HG02970 (cell line): ENCODE measurements around the gene CACNA2D3.
"Not testable (repeated sequence)": the region's sequence is repeated elsewhere in the genome, so short reads cannot be mapped to it uniquely, and the experiment has no call there.

Source experiments
- ATAC-seq: cut with Tn5 transposase; IDR thresholded peaks from one replicate; pipeline ENCODE4 v1.9.1; 2021; ENCODE audit warnings: mild to moderate bottlenecking, moderate library complexity, moderate number of reproducible peaks; ENCODE audit not compliant: unreplicated experiment, low FRiP score

The CACNA2D3 gene

DNA sequence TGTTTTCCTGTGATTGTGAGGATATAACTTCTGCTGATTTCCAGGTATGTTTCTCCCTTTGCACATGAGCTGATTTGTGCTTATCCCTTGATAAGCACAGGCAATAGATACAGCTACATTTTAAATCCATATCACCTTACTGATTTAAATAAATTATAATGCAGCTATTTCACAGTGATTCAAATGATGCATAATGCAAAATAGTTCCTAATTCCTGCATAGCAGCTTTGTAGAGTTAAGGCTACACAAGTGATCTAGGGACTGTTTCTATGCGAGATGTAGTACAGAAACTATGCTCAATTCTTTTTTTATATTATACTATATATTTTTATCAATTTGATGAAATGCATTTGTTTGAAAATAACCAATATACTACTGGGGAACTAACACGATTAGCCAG lies 471.3 kb downstream of the CACNA2D3 start:
- no peak for ATAC-seq

DNA sequence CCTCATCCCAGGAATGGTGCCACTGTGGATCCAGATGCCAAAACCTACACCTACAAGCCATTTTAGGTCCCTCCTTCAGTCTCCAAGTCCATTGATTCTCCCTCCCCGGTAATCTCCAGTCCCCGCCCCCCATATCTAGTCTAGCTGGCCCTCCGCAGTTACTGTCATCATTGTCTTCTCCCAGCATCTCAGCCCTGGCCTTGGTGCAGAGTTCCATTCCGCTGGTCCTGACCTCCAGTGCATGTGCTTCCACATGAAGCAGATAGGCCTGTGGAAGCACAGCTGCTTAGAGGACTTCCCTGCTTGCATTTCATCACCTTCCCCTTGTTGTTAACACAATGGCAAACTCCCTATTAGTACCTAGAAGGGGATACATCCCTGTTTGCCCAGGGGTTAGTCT lies 473.7 kb downstream of the CACNA2D3 start:
- ATAC-seq, result no peak

DNA sequence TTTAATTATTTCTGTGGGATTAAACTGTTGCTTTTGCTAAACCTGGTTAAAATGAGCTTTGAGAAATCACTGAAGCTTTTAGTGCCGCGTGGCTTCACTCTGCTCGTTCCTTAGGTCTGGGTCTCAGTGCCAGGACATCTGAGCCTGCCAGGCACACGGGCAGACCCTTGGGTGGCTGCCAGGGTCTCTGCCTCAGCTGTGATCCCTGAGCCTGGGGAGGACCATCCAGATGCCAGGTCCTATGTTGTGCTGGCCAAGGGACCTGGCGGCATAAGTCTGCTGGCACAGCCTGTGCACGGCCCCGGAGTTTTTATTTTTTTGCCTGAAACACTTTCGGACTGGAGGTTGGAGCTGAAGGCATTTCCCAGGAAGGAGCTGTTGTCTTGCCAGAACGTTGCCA lies 477.4 kb downstream of the CACNA2D3 start:
- ATAC-seq, result no peak

DNA sequence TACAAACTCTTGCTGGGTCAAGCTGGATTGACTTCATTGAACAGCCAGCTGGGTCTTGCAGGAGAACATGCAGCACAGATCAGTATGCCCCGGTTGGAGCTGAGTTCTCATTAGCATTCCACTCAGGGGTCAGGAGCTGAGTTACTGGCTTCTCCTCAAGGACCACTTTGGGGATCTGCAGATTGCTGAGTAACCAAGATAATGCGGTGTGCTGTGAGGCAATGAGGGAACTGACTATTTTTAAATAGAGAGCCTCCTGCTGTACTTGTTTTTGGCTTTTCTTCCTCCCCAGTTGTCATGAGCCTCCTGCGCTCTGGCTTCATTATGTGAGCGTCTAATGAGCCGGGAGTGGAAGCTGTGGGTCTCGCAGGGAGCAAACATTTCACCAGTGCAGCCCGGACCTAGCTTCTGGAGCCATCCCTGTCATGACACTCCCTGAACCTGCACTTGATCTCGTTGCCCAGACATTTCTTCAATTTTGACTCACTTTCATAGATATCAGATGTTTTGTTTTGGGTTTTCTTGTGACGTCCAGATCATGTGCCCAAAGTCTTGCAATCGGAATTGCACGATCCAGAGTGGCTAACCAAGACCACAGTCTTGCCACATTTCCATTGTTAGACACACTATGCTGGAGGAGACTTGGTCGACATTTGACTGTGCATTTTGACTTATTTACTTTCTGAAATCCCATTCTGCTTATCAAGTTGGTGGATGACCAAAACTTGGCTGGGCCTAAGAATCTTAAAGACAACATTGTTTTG lies 478.3 kb downstream of the CACNA2D3 start:
- no peak for ATAC-seq

DNA sequence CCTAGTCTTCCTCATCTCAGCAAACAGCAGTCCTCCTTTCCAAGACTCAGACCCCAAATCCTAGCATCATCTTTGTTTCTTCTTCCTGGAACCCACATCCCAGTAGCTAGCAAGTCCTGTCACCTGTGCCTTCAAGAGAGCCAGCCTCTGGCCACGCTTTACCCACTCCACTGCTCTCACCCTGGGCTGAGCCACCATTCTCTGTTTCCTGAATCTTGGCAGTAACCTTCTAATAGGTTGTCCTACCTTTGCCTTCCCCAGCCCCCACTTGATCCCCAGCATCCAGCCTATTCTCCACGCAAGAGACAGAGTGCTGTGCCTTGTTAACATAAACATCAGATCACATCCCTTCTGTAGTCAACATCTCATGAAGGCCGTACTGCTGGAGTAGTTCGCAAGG lies 482.1 kb downstream of the CACNA2D3 start:
- ATAC-seq, result no peak

DNA sequence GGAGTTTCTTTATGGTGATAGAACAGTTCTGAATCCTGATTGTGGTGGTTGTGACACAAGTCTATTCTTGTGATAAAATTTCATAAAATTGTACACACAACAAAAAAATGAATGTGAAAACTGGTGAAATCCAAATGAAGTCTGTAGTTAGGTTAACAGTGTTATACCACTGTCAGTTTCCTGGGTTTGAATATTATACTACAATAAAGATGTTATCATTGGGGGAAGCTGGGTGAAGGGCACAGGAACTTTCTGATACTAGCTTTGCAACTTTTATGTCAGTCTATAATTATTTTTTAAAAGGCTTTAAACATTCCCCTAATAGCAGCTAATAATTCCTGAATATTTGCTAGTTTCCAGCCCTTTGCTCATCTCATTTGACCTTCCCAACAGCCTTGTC lies 485.7 kb downstream of the CACNA2D3 start:
- ATAC-seq, result no peak

DNA sequence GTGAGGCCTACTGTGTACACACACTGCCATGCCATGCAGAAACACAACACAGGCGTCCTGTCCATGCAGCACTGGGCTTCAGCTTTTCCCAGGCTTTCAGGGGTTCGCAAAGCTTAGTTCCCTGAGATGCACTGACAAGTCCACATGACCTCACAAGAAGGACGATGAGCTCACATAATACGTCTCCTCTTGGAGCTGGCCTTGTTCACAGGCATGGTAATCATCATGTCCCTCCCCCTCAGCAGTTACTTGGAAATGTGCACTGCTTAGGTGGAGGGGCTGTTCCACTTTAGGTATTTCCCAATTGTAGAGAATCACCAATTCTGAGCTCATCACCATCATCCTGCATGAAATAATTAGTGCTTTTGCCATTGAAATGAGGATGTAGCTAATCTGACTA lies 496.7 kb downstream of the CACNA2D3 start:
- ATAC-seq, result no peak

DNA sequence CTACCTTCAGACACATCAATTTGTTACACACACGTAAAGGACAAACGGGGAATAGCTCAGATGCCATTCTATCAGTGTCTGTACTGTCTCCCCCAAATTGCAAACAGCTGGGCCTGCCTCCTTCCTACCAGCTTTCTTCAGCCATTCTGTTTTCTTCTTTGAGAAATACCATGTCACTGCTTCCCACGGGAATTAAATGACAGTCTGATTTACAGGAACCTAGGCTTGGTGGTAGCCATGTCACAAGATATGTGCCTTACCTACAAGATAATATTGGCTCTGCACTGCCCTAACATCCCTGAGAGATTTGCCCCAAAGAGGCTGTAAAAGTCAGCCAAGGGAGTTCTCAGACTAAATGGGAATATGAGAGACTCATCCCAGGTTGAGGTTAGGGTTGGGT lies 497.2 kb downstream of the CACNA2D3 start:
- ATAC-seq, result no peak

DNA sequence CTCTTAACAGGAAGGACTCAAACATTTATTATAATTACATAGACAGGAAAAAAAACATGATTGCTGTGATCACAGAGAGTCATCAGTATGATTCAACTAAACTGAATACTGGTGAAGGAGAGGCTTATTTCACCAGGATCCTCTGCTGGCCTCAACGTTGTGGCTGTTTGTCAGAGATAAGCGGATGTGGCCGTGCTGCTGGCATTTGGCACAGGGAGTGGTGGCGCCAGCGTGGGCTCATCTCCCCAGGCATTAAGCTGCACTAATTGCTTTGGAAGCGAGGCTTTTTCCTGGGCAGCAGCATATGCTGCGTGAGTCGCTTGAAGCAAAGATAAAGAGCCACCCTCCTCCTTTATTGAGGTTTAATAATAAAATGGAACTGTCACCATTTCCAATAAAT lies 498.8 kb downstream of the CACNA2D3 start:
- no peak for ATAC-seq

DNA sequence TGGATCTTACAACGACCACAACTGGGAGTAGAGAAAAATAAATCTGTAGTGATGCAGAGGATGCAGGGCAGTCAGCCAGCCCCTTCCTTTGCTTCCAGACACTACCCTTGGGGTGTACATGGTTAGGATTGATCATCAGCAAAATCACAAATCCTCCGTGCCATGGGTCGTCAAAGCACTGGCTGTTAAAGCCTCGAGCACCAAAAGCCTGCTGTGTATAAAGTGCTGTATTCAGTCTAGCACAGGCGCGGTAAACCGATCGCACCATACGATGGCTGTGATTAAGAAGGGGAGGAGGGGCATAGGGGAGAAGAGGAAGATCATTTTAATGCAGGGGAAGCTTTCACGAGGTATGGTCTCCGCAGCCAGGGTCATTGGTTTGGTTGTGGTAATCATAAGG lies 500.3 kb downstream of the CACNA2D3 start:
- no peak for ATAC-seq

DNA sequence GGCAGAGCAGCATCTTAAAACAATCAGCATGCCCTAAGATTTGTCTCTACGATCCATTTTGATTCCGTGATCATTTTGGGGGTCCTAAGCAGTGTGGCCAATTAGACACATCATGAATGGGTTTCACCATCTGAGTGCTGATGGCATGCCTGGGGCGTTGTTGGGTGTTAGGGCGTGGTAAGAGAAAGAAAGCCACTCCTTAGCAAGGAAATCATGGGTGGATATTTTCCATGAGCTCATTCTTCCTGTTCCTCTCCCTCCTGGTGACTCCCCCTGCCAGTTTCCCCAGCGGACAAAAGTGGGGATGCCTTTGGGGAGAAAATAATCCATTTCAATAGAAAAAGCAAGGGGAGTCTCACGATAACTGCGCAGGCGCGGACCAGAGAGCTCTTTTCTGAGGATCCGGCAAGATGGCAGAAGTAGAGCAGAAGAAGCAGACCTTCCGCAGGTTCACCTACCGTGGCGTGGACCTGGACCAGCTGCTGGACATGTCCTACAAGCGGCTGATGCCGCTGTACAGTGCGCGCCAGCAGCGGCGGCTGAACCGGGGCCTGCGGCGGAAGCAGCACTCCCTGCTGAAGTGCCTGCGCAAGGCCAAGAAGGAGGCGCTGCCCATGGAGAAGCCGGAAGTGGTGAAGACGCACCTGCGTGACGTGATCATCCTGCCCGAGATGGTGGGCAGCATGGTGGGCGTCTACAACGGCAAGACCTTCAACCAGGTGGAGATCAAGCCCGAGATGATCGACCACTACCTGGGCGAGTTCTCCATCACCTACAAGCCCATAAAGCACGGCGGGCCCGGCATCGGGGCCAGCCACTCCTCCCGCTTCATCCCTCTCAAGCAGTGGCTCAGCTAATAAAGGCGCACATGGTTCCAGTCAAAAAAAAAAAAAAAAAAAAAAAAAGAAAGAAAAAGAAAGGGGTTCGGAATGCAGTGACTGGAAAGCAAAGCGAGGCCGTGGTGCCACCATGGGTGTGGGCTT lies 503.7 kb downstream of the CACNA2D3 start:
- no peak for ATAC-seq

DNA sequence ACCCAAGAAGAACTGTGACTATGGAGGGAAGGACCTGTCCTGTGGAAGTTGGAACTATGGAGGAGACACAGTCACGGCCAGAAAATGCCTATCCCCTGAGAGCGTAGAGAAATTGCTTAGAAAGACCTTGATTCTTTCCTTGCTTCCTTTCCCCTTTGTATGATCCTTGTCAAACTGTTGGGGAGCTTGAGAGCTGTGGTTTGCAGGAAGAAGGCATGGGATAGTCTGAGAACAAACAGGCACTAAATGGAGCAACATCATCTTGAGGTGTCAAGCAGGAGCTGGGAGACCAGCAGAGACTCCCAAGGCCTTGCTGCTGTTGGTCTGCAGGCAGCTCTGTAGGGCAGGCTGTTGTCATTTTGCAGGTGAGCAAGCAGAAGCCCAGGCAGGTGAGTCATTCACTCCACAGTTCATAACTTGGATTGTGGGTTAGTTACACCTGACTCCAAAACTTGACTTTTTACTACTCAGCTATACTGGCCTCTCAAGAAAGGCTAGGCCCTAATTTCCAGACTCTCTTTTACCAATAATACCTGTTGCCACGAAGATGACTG lies 506.6 kb downstream of the CACNA2D3 start:
- ATAC-seq, result no peak

DNA sequence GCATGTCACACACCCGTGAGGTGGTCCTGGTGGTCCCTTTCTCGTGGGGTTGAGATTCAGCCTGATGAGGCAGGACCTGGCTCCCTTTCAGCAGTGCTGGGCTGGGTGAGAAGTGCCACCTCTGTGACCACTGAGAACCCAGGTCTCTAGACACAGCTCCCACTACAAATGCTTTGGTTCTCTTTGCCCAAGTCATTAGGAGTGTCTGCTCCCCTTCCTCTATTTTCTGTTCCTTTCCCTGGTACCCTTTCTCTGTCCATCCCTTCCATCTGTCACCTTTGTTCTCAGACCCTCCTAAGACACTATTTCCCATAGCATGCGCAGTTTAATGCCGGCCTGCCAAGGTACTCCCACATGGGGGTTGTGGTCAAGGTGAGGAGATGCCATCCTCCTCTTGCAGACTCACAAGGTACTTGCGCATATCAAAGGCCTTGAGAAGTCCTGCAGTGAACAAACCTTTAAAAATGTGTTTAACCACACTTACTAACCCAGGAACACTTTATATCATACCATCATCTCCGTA lies 507.8 kb downstream of the CACNA2D3 start:
- no peak for ATAC-seq

DNA sequence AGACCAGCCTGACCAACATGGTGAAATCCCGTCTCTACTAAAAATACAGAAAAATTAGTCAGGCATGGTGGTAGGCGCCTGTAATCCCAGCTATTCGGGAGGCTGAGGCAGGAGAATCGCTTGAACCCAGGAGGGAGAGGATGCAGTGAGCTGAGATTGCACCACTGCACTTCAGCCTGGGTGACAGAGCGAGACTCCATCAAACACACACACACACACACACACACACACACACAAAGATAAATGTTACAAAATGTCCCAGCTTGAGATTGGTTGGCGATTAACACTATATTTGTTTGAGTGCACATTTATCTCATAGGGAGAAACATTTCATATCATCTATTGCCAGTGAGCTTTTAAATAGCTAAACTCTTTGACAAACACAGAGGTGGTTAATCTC lies 508.6 kb downstream of the CACNA2D3 start:
- not testable (repeated sequence) for ATAC-seq

DNA sequence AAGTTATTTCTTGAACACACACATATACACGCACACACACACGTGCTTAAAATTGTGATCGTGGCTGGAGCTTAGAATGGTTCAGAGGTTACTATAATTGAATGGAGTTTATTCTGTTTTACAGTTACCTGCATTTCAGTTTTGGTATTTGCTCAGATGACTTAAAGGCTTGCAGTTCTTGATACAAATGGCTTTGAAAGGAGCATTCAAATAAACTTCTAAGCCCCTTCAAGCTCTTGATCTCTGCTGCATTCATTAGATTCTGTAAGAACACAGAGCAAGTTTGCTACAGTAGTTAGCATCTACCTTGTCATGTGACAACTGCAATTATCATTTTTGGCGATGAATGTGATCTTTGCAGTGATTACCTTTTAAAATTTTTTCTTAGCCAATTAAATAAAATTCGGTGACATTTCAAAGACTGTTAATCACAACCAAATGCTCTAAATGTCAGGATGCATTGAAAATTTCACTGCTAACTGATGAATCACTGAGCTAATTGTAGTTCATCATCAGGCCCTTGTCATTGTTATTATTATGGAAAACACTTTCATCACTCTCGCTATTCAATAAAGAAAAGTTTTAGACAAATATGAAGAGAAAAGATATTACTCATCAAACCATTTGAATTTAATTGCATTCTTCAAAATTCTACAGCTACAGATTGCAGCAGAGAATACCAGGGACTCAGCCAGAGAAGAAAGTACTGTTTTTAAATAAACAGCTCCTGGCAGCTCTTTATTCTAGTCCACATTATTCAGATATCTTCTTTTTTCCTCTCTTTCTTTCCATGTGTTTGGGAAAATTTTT lies 509.4 kb downstream of the CACNA2D3 start:
- no peak for ATAC-seq

DNA sequence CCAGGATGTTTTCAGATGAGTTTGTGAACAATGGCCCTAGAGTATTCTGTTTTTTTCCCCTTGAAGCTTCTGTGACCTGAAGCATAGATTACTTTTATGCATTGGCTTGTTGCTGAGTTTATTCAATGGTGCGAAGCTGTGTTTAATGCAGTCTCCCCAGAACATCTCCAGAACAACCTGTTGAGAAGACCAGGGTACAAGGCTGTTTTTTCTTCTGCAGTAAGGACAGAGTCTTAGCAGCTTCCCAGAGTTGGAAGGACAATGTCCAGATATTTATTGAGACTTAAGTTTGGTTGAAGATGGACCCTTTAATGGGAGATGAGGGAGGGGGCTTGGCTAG lies 509.9 kb downstream of the CACNA2D3 start:
- no peak for ATAC-seq

DNA sequence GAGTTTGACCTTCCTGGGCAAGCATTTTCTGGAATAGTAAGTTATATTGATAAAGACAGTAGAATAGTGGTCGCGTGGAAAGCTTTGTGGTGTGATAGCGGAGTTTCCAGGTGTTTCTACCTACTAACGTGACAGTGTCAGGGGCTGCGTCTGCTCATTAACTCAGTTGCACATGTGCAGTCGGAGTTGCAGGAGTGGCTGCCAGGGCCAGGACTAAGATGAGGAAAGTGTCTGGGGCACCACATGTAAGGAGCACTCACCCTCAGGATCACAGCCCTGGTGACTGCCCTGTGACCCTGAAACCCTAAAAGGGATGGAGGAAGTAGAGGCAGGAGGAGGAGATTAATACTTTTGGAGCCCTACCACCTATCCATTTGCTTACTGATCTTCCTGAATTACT lies 510.5 kb downstream of the CACNA2D3 start:
- ATAC-seq, result no peak

DNA sequence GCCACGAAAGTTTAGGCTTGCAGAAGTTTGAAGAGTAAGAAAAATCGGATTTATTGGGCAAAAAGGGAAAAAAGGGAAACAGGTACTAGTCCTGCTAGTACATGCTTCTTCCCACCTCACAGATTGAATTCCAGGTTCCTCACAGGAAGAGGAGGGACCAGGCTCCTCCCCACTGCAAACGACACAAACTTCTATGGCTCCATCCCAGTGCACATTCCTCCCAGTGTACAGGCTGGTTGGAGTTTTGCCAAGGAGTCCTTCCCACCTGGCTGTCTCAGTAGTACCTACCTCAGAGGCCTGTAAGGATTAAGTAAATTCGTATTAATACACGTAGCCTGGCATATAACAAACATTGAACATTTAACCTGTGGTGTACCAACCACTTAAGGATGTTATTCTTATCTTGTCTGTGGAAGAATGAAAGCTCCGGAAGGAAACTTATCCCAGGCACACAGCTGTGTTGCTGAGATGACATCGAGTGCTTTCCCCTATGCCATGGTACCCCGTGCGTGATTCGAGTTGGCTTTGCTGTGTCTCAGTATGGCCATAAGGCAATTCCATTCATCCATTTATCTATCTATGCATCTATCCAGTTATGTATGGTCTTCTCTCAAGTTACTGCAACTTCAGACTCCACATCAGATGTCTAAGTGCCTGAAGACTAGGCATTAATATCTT lies 511.2 kb downstream of the CACNA2D3 start:
- ATAC-seq, result no peak

DNA sequence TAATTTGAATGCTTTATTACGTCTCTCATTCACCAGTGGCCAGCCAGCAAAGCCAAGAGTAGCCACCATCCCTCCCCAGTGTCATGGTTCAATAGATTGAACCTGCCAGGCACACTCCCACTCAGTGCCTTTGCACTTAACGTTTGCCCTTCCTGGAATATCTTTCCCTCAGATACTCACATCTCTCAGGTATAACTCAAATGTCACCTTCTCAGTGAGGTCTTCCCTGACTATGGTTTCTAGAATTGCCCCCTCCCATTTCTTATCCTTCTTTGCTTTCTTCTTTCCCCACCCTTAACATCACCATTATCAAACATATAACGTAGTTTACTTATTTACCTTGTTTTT lies 511.7 kb downstream of the CACNA2D3 start:
- ATAC-seq, result no peak

DNA sequence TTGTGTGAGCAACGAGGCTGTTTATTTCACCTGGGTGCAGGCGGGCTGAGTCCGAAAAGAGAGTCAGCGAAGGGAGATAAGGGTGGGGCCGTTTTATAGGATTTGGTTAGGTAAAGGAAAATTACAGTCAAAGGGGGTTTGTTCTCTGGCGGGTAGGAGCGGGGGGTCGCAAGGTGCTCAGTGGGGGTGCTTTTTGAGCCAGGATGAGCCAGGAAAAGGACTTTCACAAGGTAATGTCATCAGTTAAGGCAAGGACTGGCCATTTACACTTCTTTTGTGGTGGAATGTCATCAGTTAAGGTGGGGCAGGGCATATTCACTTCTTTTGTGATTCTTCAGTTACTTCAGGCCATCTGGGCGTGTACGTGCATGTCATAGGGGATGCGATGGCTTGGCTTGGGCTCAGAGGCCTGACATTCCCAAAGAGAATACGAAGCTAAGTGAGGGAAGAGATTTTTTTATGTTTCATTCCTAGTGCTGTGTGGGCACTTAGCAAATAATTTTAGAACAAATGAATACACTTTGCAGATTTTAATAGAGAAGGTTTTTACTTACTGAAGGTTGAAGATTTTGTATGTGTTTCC lies 517.5 kb downstream of the CACNA2D3 start:
- not testable (repeated sequence) for ATAC-seq
